OCI-LY3 (cell line): ENCODE measurements around the gene ZNF106.

Experiments
- H2AFZ ChIP-seq: fragments of 200-600, 300-600 bp; shearing (Covaris generic); 2 replicates; pipeline ENCODE4 v1.6.0; 2014; ENCODE audit warnings: antibody characterized with exemption, low read depth, low read length
- H3K27ac ChIP-seq: fragments of 200-600, 300-600 bp; sonication (generic); 2 replicates; pipeline ENCODE4 v1.5.1; 2014; ENCODE audit warnings: mild to moderate bottlenecking, low read length, moderate library complexity, mixed read lengths
- H3K27me3 ChIP-seq: fragments of 200-600, 300-600 bp; sonication (generic); 2 replicates; pipeline ENCODE4 v1.6.1; 2014; ENCODE audit warnings: low read depth, low read length, mixed read lengths
- H3K36me3 ChIP-seq: fragments of 200-600, 300-600 bp; sonication (generic); replicated peaks from 2 replicates; pipeline ENCODE3; 2014; ENCODE audit warnings: low read depth, low read length, mixed read lengths
- H3K4me1 ChIP-seq: fragments of 300-600, 200-600 bp; sonication (generic); 2 replicates; pipeline ENCODE4 v1.6.1; 2014; ENCODE audit warnings: low read length, mixed read lengths
- H3K4me2 ChIP-seq: fragments of 200-600, 300-600 bp; sonication (generic); 2 replicates; pipeline ENCODE4 v1.6.1; 2014; ENCODE audit warnings: low read length, mixed read lengths
- H3K4me3 ChIP-seq: fragments of 300-600, 200-600 bp; sonication (generic); 2 replicates; pipeline ENCODE4 v1.5.1; 2014; ENCODE audit warnings: antibody characterized with exemption, mild to moderate bottlenecking, low read length, moderate library complexity
- H3K79me2 ChIP-seq: fragments of 300-600, 200-600 bp; shearing (Covaris generic); 2 replicates; pipeline ENCODE4 v1.6.1; 2014; ENCODE audit warnings: mild to moderate bottlenecking, low read length, mixed read lengths
- H3K9ac ChIP-seq: fragments of 300-600, 200-600 bp; shearing (Covaris generic); 2 replicates; pipeline ENCODE4 v1.6.0; 2014; ENCODE audit warnings: mild to moderate bottlenecking, low read length, moderate library complexity
- H3K9me3 ChIP-seq: fragments of 200-600, 300-600 bp; shearing (Covaris generic); 2 replicates; pipeline ENCODE4 v1.6.1; 2014; ENCODE audit warnings: low read length, mixed read lengths; ENCODE audit not compliant: insufficient read depth
- H4K20me1 ChIP-seq: fragments of 200-600, 300-600 bp; sonication (generic); 2 replicates; pipeline ENCODE4 v1.6.1; 2016; ENCODE audit warnings: low read length, mixed read lengths; ENCODE audit not compliant: insufficient read depth
- EZH2phosphoT487 ChIP-seq: fragments of 200-600 bp; shearing (Covaris generic); IDR thresholded peaks from 2 replicates; pipeline ENCODE4 v1.6.1; 2018; ENCODE audit warnings: antibody characterized with exemption, mixed run types, low read depth
- TF ChIP-seq, protein P1 (sequence below): fragments of 200-600, 300-600 bp; sonication (generic); IDR thresholded peaks from 2 replicates; pipeline ENCODE4 v1.5.1; 2014; ENCODE audit warnings: antibody characterized with exemption, low read length, low read depth

Gene ZNF106

DNA sequence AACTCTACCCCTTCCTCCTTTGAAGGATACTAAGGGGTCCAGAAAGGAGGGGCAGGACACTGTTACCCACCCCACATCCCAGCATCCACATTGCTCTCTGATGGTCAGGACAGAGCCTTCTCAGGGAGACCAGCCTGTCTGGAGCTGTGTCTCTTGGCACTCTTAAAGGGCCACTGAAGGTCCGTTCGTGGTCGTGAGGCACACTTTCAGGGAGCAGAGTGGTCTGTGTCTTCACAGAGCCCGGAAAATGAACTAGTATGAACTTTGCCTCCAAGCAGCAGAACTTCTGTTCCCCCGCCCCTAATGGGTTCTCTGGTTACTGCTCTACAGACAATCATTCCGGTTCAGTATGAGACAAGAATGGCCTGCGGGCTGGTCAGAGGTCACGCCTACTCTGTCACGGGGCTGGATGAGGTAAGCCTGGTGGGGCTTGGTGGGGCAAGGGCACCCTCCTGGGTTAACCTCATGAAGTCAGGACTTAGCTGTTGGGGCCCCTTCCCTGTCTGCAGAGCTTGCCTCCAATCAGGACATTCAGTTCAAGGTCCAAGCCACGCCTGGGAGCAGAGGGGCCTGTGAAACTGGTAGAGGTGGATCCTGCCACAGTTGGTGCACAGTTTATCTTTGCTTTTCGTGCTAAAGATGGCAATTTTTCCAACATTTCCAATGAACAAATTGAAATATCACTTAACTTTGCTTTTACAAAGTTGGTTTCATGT, 98.5 kb downstream of the ZNF106 start:
- no peaks in the 10 kb centered on the region for H3K9me3 ChIP-seq
- H3K9ac ChIP-seq, result no peak overlapping the region
- no peak overlapping the region for H3K4me2 ChIP-seq
- H3K27ac ChIP-seq, result no peak overlapping the region
- no peaks in the 10 kb centered on the region for H3K79me2 ChIP-seq
- H3K36me3 ChIP-seq, result no peaks in the 10 kb centered on the region
- no peak overlapping the region for H2AFZ ChIP-seq
- TF ChIP-seq, protein P1, sequence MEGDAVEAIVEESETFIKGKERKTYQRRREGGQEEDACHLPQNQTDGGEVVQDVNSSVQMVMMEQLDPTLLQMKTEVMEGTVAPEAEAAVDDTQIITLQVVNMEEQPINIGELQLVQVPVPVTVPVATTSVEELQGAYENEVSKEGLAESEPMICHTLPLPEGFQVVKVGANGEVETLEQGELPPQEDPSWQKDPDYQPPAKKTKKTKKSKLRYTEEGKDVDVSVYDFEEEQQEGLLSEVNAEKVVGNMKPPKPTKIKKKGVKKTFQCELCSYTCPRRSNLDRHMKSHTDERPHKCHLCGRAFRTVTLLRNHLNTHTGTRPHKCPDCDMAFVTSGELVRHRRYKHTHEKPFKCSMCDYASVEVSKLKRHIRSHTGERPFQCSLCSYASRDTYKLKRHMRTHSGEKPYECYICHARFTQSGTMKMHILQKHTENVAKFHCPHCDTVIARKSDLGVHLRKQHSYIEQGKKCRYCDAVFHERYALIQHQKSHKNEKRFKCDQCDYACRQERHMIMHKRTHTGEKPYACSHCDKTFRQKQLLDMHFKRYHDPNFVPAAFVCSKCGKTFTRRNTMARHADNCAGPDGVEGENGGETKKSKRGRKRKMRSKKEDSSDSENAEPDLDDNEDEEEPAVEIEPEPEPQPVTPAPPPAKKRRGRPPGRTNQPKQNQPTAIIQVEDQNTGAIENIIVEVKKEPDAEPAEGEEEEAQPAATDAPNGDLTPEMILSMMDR, result no peak
- TF ChIP-seq EZH2phosphoT487, result no peak
- H3K4me1 ChIP-seq, result no peaks in the 10 kb centered on the region
- H3K27me3 ChIP-seq, result no peaks in the 10 kb centered on the region
- no peaks in the 10 kb centered on the region for H4K20me1 ChIP-seq
- no peak overlapping the region for H3K4me3 ChIP-seq

- no peak overlapping the region for H3K27ac ChIP-seq
- no peak overlapping the region for H3K9ac ChIP-seq
- no peak overlapping the region for H2AFZ ChIP-seq
- H3K4me2 ChIP-seq, result no peak overlapping the region
- no peaks in the 10 kb centered on the region for H4K20me1 ChIP-seq
- no peak overlapping the region for H3K4me3 ChIP-seq
- no peak for TF ChIP-seq EZH2phosphoT487
- TF ChIP-seq, protein P1, result no peak
- H3K4me1 ChIP-seq, result no peaks in the 10 kb centered on the region
- H3K27me3 ChIP-seq, result no peaks in the 10 kb centered on the region
- no peaks in the 10 kb centered on the region for H3K79me2 ChIP-seq
- H3K9me3 ChIP-seq, result no peaks in the 10 kb centered on the region
- no peaks in the 10 kb centered on the region for H3K36me3 ChIP-seq
Measured at GRCh38 chr15:42387603-42388002, 103.3 kb downstream of the ZNF106 start.

DNA sequence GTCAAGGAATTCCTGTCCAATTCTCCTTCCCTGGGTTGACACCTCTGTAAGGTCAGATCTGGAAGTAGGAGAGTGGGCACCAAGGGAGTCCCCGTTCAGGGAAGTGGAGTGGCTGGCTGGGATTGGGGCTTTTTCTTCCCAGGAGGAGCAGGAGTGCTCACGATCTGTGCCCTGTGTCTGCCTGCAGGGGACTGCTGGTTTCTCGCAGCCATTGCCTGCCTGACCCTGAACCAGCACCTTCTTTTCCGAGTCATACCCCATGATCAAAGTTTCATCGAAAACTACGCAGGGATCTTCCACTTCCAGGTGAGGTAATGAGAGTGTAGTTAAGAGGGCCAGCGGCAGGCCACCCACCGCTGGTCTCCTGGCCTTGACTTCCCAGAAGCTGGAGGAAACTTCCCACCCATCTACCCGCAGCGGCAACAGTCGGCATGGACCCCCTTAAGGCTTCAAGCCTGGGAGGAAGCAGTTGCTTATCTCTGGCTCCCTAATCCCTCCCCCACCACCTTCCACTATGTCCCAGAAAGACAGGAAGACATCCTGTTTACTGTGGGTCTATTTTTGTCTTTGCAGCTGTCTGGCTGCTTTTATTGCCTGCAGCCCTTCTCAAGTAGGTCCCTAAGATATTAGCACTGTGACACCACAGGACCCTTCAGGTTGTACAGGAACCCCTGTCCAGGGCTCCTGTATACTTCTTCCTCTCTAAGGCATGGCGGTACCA, 104.8 kb downstream of the ZNF106 start:
- H3K27me3 ChIP-seq, result no peaks in the 10 kb centered on the region
- no peaks in the 10 kb centered on the region for H3K36me3 ChIP-seq
- no peaks in the 10 kb centered on the region for H3K4me1 ChIP-seq
- no peak overlapping the region for H3K4me2 ChIP-seq
- no peak overlapping the region for H3K9ac ChIP-seq
- no peak overlapping the region for H2AFZ ChIP-seq
- no peaks in the 10 kb centered on the region for H4K20me1 ChIP-seq
- TF ChIP-seq EZH2phosphoT487, result no peak
- no peaks in the 10 kb centered on the region for H3K79me2 ChIP-seq
- no peak overlapping the region for H3K27ac ChIP-seq
- no peaks in the 10 kb centered on the region for H3K9me3 ChIP-seq
- no peak overlapping the region for H3K4me3 ChIP-seq

GRCh38 chr15:42385206-42385979, 105.5 kb downstream of the ZNF106 start:
- H3K4me3 ChIP-seq, result no peak overlapping the region
- no peak overlapping the region for H2AFZ ChIP-seq
- no peak overlapping the region for H3K27ac ChIP-seq
- H3K9ac ChIP-seq, result no peak overlapping the region
- H3K79me2 ChIP-seq, result no peaks in the 10 kb centered on the region
- no peaks in the 10 kb centered on the region for H3K9me3 ChIP-seq
- no peak overlapping the region for H3K4me2 ChIP-seq
- no peaks in the 10 kb centered on the region for H4K20me1 ChIP-seq
- no peaks in the 10 kb centered on the region for H3K27me3 ChIP-seq
- H3K4me1 ChIP-seq, result no peaks in the 10 kb centered on the region
- H3K36me3 ChIP-seq, result no peaks in the 10 kb centered on the region
- TF ChIP-seq, protein P1, result peak; percentile 76
- TF ChIP-seq EZH2phosphoT487, result no peak
